Measurements from ENCODE around the gene MINDY4. TPM values are rescaled to one million over a fixed set of nuclear protein-coding genes. Genes with fewer than 3 reads are reported as not detected.

MINDY4 gene
- total and polyA plus RNA-seq, 4 donors: 7.2 to 13.8 (median 9.1) TPM

DNA sequence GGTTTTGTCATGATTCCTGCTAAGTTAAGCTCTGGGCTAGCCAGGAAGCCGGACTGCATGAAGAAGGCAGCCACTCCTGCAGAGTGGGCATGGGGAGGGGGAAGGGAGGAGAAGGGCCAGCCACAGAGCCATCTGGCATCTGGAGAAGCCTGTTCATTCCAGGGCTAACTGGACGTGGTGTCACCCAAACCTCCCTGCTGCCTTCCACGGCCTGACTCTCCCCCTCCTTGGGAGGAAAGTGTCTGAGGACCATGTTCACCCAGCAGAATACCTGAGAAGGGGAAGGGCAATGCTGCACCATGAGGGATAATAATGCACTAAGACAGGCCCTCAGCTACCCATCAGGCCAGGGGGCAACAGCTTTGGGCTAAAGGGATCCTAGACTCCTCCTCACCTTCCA is 155.8 kb downstream of the MINDY4 start:
- Histone ChIP-seq H3K27ac (ENCODE audit: low read depth, low read length) (no peak overlapping the region), H3K4me1 (ENCODE audit: control insufficient read depth, insufficient read depth, low read length) (peaks cover 11% of the 10 kb centered on the region), H3K27me3 (ENCODE audit: control insufficient read depth, insufficient read depth, low read length) (no peaks in the 10 kb centered on the region), H3K9me3 (ENCODE audit: control insufficient read depth, insufficient read depth, low read length) (peaks cover 2% of the 10 kb centered on the region), H3K36me3 (ENCODE audit: control insufficient read depth, insufficient read depth, low read length) (peaks cover 22% of the 10 kb centered on the region), H3K4me3 (ENCODE audit: low read depth, low read length) (no peak overlapping the region)
- DNase-seq (ENCODE audit: low read depth in 4 of 6, low spot score in 6 of 6): no peak
- WGBS (ENCODE audit: insufficient coverage): 100% methylated on average over 2 of the region's 3 CpGs

DNA sequence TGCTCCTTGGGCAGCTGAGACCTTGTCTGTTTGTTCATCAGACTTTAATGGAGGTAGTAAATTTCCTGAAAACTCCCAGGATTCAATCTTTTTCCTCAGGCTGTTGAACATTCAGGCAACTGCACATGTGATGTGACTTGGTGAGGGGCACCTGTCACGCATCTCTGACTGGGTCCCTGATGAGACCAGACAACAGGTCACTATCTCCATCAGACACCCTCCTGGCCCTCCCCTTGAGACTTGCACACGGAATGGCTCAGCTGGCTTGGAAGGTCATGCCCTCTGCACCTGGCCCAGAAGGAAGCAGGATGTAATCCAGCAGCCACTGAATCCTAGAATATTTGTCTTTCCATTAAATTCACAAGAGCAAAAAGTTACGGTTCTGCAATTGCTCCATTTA is 156.3 kb downstream of the MINDY4 start:
- H3K27ac ChIP-seq (ENCODE audit: low read depth, low read length): no peak overlapping the region
- DNase-seq (ENCODE audit: low read depth in 4 of 6, low spot score in 6 of 6): no peak
- 81% methylated on average over 3 of the region's 3 CpGs for WGBS (ENCODE audit: insufficient coverage)
- no peaks in the 10 kb centered on the region for H3K27me3 ChIP-seq (ENCODE audit: control insufficient read depth, insufficient read depth, low read length)
- H3K4me1 ChIP-seq (ENCODE audit: control insufficient read depth, insufficient read depth, low read length): peaks cover 14% of the 10 kb centered on the region
- H3K4me3 ChIP-seq (ENCODE audit: low read depth, low read length): no peak overlapping the region
- H3K36me3 ChIP-seq (ENCODE audit: control insufficient read depth, insufficient read depth, low read length): peaks cover 17% of the 10 kb centered on the region
- H3K9me3 ChIP-seq (ENCODE audit: control insufficient read depth, insufficient read depth, low read length): peaks cover 2% of the 10 kb centered on the region

DNA sequence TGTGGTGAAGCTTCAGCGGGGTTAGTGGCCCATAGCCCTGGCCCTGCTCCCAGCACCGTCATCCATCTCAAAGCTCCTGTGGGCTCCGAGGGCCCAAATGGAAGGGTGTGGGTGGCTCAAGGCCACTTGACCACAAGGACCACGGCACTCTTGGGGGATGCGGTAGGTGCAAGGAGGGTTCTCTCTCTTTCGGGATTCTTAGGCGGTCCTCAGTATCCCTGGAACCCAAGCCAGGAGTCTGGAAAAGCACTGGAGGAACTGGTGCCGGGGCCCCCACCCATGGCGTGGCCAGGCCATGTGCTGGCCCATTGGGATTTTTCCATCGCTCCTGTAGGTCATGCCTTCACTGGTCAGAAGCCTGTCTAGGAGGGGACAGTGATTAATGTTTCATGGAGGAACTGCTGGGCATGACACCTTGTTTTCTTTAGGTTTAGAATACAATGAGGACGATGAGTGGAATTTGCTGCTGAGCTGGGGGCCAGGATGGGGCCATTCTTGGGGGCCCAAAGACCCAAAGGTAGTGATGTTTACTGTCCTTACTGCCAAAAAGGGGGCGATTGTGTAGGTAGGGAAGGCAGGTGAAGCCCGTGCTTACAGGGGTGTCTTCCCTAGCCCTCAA is 157.1 kb downstream of the MINDY4 start:
- H3K4me1 ChIP-seq (ENCODE audit: control insufficient read depth, insufficient read depth, low read length): peaks cover 22% of the 10 kb centered on the region
- DNase-seq (ENCODE audit: low read depth in 4 of 6, low spot score in 6 of 6): no peak

GRCh38 chr7:30929686-30930085 is 158.5 kb downstream of the MINDY4 start:
- WGBS (ENCODE audit: insufficient coverage): 100% methylated on average over 2 of the region's 4 CpGs
- DNase-seq (ENCODE audit: low read depth in 4 of 6, low spot score in 6 of 6): no peak

More for the DNA sequence above, 157.1 kb downstream of the MINDY4 start:
- Histone ChIP-seq H3K27ac (ENCODE audit: low read depth, low read length) (no peak overlapping the region), H3K27me3 (ENCODE audit: control insufficient read depth, insufficient read depth, low read length) (no peaks in the 10 kb centered on the region), H3K9me3 (ENCODE audit: control insufficient read depth, insufficient read depth, low read length) (peaks cover 2% of the 10 kb centered on the region), H3K36me3 (ENCODE audit: control insufficient read depth, insufficient read depth, low read length) (peaks cover 10% of the 10 kb centered on the region), H3K4me3 (ENCODE audit: low read depth, low read length) (no peak overlapping the region)
- WGBS (ENCODE audit: insufficient coverage): 95% methylated on average over 11 of the region's 13 CpGs

DNA sequence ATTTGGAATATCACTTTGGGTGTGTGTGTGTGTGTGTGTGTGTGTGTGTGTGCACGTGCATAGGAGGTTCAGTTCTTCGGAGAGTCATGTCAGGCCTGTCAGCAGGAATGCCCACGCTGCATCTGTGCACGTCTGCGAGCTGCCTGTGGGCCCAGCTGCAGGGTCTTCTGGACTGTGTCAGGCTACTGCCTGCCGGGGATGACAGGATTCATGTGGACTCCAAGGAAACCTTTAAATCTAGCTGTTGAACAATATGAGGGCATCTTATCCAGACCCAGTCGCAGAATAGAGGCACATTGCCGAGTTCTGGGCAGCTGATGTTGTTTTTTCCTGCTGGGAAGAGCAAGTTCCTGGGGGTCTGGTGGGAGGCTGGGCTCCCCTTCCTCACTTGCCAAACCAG is 159.4 kb downstream of the MINDY4 start:
- 33% methylated on average over 8 of the region's 8 CpGs for WGBS (ENCODE audit: insufficient coverage)
- H3K4me1 ChIP-seq (ENCODE audit: control insufficient read depth, insufficient read depth, low read length): peaks cover 33% of the 10 kb centered on the region

More at GRCh38 chr7:30929686-30930085, 158.5 kb downstream of the MINDY4 start:
- H3K4me3 ChIP-seq (ENCODE audit: low read depth, low read length): no peak overlapping the region
- H3K36me3 ChIP-seq (ENCODE audit: control insufficient read depth, insufficient read depth, low read length): peaks cover 9% of the 10 kb centered on the region
- peaks cover 33% of the 10 kb centered on the region for H3K4me1 ChIP-seq (ENCODE audit: control insufficient read depth, insufficient read depth, low read length)
- H3K9me3 ChIP-seq (ENCODE audit: control insufficient read depth, insufficient read depth, low read length): peaks cover 2% of the 10 kb centered on the region
- H3K27me3 ChIP-seq (ENCODE audit: control insufficient read depth, insufficient read depth, low read length): no peaks in the 10 kb centered on the region
- no peak overlapping the region for H3K27ac ChIP-seq (ENCODE audit: low read depth, low read length)

DNA sequence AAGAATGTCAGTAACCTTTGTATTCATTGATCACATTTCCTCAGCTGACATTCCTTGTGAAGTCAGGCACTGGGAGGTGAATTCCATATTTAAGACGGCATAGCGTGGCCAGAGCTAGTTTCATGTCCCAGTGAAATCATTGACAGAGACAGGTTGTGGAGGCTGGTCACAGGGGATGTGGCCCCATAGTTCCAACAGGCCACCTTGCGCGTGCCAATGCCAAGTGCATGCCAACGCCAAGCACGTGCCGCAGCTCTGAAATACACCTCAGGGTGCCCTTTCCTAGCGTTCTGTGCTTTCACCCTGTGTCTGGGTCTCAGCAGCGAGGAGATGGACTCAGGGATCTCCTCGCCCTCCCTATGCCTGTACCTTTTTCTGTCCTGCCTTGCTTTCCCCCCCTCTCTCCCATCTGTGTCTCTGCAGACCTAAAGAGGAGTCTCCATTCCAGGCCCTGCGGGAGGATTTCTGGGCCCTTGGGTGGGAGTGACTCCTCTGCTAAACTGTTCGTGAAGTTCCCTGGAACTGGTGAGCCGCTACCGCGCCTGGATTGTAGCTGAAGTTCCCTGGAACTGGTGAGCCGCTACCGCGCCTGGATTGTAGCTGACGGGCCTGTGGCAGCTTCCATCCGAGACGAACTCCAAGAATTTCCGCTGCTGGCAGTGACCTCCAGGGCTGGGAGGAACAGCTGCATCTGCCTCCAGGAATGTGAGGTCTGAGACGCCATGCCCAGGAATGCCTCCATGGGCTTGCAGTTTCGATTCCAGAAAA is 160.1 kb downstream of the MINDY4 start:
- no peak for DNase-seq (ENCODE audit: low read depth in 4 of 6, low spot score in 6 of 6)
- H3K9me3 ChIP-seq (ENCODE audit: control insufficient read depth, insufficient read depth, low read length): peaks cover 2% of the 10 kb centered on the region
- no peak overlapping the region for H3K27ac ChIP-seq (ENCODE audit: low read depth, low read length)
- WGBS (ENCODE audit: insufficient coverage): 88% methylated on average over 24 of the region's 24 CpGs
- H3K36me3 ChIP-seq (ENCODE audit: control insufficient read depth, insufficient read depth, low read length): peaks cover 5% of the 10 kb centered on the region
- no peak overlapping the region for H3K4me3 ChIP-seq (ENCODE audit: low read depth, low read length)
- H3K27me3 ChIP-seq (ENCODE audit: control insufficient read depth, insufficient read depth, low read length): no peaks in the 10 kb centered on the region
- H3K4me1 ChIP-seq (ENCODE audit: control insufficient read depth, insufficient read depth, low read length): peaks cover 33% of the 10 kb centered on the region

More for the DNA sequence above, 159.4 kb downstream of the MINDY4 start:
- H3K27ac ChIP-seq (ENCODE audit: low read depth, low read length): no peak overlapping the region
- peak in 1 of 6 donors; percentile 18 for DNase-seq (ENCODE audit: low read depth in 4 of 6, low spot score in 6 of 6)
- no peak overlapping the region for H3K4me3 ChIP-seq (ENCODE audit: low read depth, low read length)
- H3K9me3 ChIP-seq (ENCODE audit: control insufficient read depth, insufficient read depth, low read length): peaks cover 2% of the 10 kb centered on the region
- H3K27me3 ChIP-seq (ENCODE audit: control insufficient read depth, insufficient read depth, low read length): no peaks in the 10 kb centered on the region
- H3K36me3 ChIP-seq (ENCODE audit: control insufficient read depth, insufficient read depth, low read length): peaks cover 5% of the 10 kb centered on the region

- peaks cover 33% of the 10 kb centered on the region for H3K4me1 ChIP-seq (ENCODE audit: control insufficient read depth, insufficient read depth, low read length)
- peaks cover under 1% of the 10 kb centered on the region for H3K9me3 ChIP-seq (ENCODE audit: control insufficient read depth, insufficient read depth, low read length)
- H3K27me3 ChIP-seq (ENCODE audit: control insufficient read depth, insufficient read depth, low read length): no peaks in the 10 kb centered on the region
- H3K36me3 ChIP-seq (ENCODE audit: control insufficient read depth, insufficient read depth, low read length): peaks cover 5% of the 10 kb centered on the region
- 85% methylated on average over 7 of the region's 9 CpGs for WGBS (ENCODE audit: insufficient coverage)
- no peak overlapping the region for H3K4me3 ChIP-seq (ENCODE audit: low read depth, low read length)
- DNase-seq (ENCODE audit: low read depth in 4 of 6, low spot score in 6 of 6): no peak
- no peak overlapping the region for H3K27ac ChIP-seq (ENCODE audit: low read depth, low read length)
These were observed 160.8 kb downstream of the MINDY4 start for GRCh38 chr7:30931929-30932540.

DNA sequence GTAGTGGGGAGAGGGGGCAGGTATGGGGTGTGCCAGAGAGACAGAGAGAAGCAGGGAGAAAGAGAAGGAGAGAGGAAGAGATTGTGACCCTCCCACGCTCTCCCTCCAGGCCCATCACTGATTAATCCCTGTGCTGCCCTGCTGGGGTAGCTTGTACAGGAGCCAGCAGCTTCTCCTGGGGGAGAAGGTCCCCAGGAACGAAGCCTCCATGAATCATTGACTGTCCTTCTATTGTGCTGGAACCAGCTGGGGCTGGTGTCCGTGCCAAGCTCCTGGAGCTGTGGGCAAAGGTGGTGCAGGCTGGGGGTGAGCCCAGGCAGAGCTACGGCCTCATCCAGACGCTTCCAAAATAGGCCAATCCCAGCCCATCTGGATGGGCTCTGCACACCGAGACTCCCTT is 161.3 kb downstream of the MINDY4 start:
- no peak overlapping the region for H3K4me3 ChIP-seq (ENCODE audit: low read depth, low read length)
- 44% methylated on average over 5 of the region's 6 CpGs for WGBS (ENCODE audit: insufficient coverage)
- no peaks in the 10 kb centered on the region for H3K27me3 ChIP-seq (ENCODE audit: control insufficient read depth, insufficient read depth, low read length)
- H3K9me3 ChIP-seq (ENCODE audit: control insufficient read depth, insufficient read depth, low read length): no peaks in the 10 kb centered on the region
- H3K4me1 ChIP-seq (ENCODE audit: control insufficient read depth, insufficient read depth, low read length): peaks cover 33% of the 10 kb centered on the region
- no peak overlapping the region for H3K27ac ChIP-seq (ENCODE audit: low read depth, low read length)
- H3K36me3 ChIP-seq (ENCODE audit: control insufficient read depth, insufficient read depth, low read length): peaks cover 5% of the 10 kb centered on the region
- peak in 1 of 6 donors; percentile 36 for DNase-seq (ENCODE audit: low read depth in 4 of 6, low spot score in 6 of 6)

DNA sequence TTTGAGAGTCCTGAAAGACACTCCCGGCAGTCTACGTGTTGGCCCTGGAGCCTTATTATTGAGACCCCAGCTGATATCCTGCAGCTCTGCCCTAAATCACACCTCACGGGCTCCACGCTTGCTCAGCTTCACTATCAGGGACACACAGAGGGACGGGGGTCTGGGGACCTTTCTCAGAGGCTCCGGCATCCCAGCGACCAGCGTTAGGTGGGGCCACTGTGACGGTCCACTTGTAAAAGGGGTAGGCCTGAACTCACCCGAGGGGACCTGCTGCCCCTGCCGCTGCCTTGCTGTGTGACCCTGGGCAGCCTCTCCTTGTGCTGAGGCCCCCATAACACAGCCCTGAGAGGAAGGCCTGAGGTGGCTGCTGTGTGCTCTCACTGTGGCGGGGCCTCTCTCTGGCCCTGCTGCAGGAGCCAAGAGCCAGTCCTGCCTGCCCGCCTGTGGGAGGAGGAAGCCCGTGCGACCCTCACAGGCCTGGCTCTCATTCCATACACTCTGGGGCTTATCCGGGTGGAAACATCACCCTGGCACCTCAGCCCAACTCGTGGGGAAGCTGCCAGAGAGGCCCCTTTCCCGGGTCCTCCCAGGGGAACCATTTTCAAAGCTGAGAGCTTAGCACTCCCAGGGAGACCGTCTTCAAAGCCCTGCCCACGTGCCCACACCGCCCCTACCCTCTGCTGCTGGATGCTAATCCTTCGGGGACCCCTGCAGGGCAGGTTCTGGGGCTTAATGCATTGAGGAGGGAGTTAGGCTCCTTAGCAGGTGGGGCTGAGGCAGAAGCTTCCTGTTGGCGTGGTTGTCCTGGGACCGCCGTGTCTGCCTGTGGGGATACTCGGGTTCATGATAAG is 162.1 kb downstream of the MINDY4 start:
- no peak for DNase-seq (ENCODE audit: low read depth in 4 of 6, low spot score in 6 of 6)

More for the DNA sequence above, 162.1 kb downstream of the MINDY4 start:
- Histone ChIP-seq H3K4me3 (ENCODE audit: low read depth, low read length) (no peak overlapping the region), H3K9me3 (ENCODE audit: control insufficient read depth, insufficient read depth, low read length) (no peaks in the 10 kb centered on the region), H3K27ac (ENCODE audit: low read depth, low read length) (no peak overlapping the region), H3K4me1 (ENCODE audit: control insufficient read depth, insufficient read depth, low read length) (peaks cover 36% of the 10 kb centered on the region), H3K27me3 (ENCODE audit: control insufficient read depth, insufficient read depth, low read length) (no peaks in the 10 kb centered on the region), H3K36me3 (ENCODE audit: control insufficient read depth, insufficient read depth, low read length) (peaks cover 3% of the 10 kb centered on the region)
- 63% methylated on average over 26 of the region's 26 CpGs for WGBS (ENCODE audit: insufficient coverage)

Data from spinal cord (tissue), 10 donors.